GM23248 (cell line): ENCODE results near the gene SCN9A. TPM values are rescaled to one million over a fixed set of nuclear protein-coding genes. Genes with fewer than 3 reads are reported as not detected.

Experiments used
- DNase-seq: peaks from one replicate; pipeline ENCODE4 v3.0.0-alpha.2; 2015
- H2AFZ ChIP-seq: fragments of 200-600 bp; sonication (generic); 2 replicates; pipeline ENCODE4 v1.6.1; 2016; ENCODE audit warnings: antibody characterized with exemption
- H3F3A ChIP-seq: fragments of 200-600 bp; sonication (generic); 2 replicates; pipeline ENCODE4 v1.6.1; 2016; ENCODE audit warnings: mild to moderate bottlenecking, antibody characterized with exemption, mixed run types; ENCODE audit not compliant: insufficient read depth
- H3K27ac ChIP-seq: fragments of 200-600 bp; sonication (generic); 2 replicates; pipeline ENCODE4 v1.5.1; 2016; ENCODE audit warnings: mild to moderate bottlenecking
- H3K27me3 ChIP-seq: fragments of 200-600 bp; sonication (generic); replicated peaks from 2 replicates; pipeline ENCODE4 v1.6.1; 2016; ENCODE audit warnings: mild to moderate bottlenecking; ENCODE audit not compliant: insufficient read depth
- H3K36me3 ChIP-seq: fragments of 200-600 bp; sonication (generic); 2 replicates; pipeline ENCODE4 v1.6.1; 2016; ENCODE audit warnings: low read depth, mild to moderate bottlenecking
- H3K4me1 ChIP-seq: fragments of 200-600 bp; sonication (generic); 2 replicates; pipeline ENCODE4 v1.6.1; 2016; ENCODE audit warnings: mild to moderate bottlenecking; ENCODE audit not compliant: insufficient read depth
- H3K4me2 ChIP-seq: fragments of 200-600 bp; sonication (generic); one replicate; pipeline ENCODE4 v1.6.1; 2016; ENCODE audit warnings: mild to moderate bottlenecking; ENCODE audit not compliant: unreplicated experiment
- H3K4me3 ChIP-seq: fragments of 200-600 bp; sonication (generic); 2 replicates; pipeline ENCODE4 v1.5.1; 2016; ENCODE audit warnings: mild to moderate bottlenecking
- H3K79me2 ChIP-seq: fragments of 200-600 bp; sonication (generic); 2 replicates; pipeline ENCODE4 v1.6.1; 2016; ENCODE audit warnings: mild to moderate bottlenecking; ENCODE audit not compliant: insufficient read depth
- H3K9ac ChIP-seq: fragments of 200-600 bp; sonication (generic); 2 replicates; pipeline ENCODE4 v1.6.1; 2016; ENCODE audit warnings: mild to moderate bottlenecking
- H3K9me2 ChIP-seq: fragments of 200-600 bp; sonication (generic); 2 replicates; pipeline ENCODE4 v1.6.1; 2016; ENCODE audit warnings: mixed run types, mild to moderate bottlenecking, moderate library complexity; ENCODE audit not compliant: insufficient read depth
- H3K9me3 ChIP-seq: fragments of 200-600 bp; sonication (generic); one replicate; pipeline ENCODE4 v1.6.1; 2017; ENCODE audit warnings: low read depth
- H4K20me1 ChIP-seq: fragments of 200-600 bp; sonication (generic); 2 replicates; pipeline ENCODE4 v1.6.0; 2016; ENCODE audit not compliant: insufficient read depth
- EZH2 ChIP-seq: fragments of 200-600 bp; sonication (generic); IDR thresholded peaks from 2 replicates; pipeline ENCODE4 v1.6.1; 2018; ENCODE audit warnings: antibody characterized with exemption, mild to moderate bottlenecking; ENCODE audit not compliant: insufficient read depth, poor library complexity, severe bottlenecking
- EZH2phosphoT487 ChIP-seq: fragments of 200-600 bp; sonication (generic); IDR thresholded peaks from 2 replicates; pipeline ENCODE4 v1.6.1; 2018; ENCODE audit warnings: antibody characterized with exemption, moderate library complexity, mild to moderate bottlenecking, low read depth; ENCODE audit not compliant: insufficient read depth
- WGBS, 2 experiments: methylation state at CpG; one replicate each; pipeline ENCODE4 v1.1.6; 2015 to 2017; ENCODE audit warnings: low lambda C conversion rate in 2 of 2, low coverage in 1 of 2; ENCODE audit errors: missing lambda C conversion rate in 2 of 2; 5-methylcytosine and 5-hydroxymethylcytosine counted together
- in situ Hi-C: fragments of 300-500 bp; cut with MboI; formaldehyde crosslinking; loops from 2 replicates; pipeline ENCODE4 v1.15.0; 2020
- polyA plus RNA-seq: library from polyadenylated mRNA; unstranded; fragments of >200 nt; fragmentation: Nextera tagmentation; extraction: Ambion mirVana; gene quantifications from 2 replicates; pipeline ENCODE4 v1.2.1, GENCODE V29; 2016
- total RNA-seq: library from RNA; depleted of rRNA; stranded (reverse); fragments of >200 nt; shearing (Covaris generic); gene quantifications from 2 replicates; pipeline ENCODE4 v1.2.3, GENCODE V29; 2014

Gene SCN9A
- total and polyA plus RNA-seq, 2 experiments from 2014 or later, result 7.2 to 8.3 TPM

DNA sequence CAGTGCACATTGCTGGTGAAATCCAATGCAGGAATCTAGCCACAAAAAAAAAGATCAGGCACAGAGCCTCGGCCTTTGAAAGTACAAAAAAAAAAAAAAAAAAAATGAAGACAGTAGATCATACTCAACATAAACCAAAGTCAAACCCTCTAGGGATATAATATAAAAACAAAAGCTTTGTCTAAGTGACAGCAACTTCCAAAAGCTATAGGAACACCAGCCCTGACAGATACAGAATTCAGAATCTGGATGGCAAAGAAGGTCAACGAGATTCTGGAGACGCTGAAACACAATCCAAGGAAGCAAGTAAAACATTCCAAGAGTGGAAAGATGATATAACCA lies 194.0 kb downstream of the SCN9A start:
- WGBS, 2 experiments, result 30 to 35% methylated on average over 3 of the region's 3 CpGs
- H3K27me3 ChIP-seq, result no peaks in the 10 kb centered on the region
- in situ Hi-C loops, result loop anchor here (10.0 to 25.0 kb wide), 2 partner anchors 231 to 333 kb away; no protein-coding TSS in a partner anchor
- H3K27ac ChIP-seq, result no peak overlapping the region
- H3K9me2 ChIP-seq, result no peaks in the 10 kb centered on the region
- no peak overlapping the region for H2AFZ ChIP-seq
- no peaks in the 10 kb centered on the region for H4K20me1 ChIP-seq
- H3K9me3 ChIP-seq, result no peaks in the 10 kb centered on the region
- no peaks in the 10 kb centered on the region for H3K36me3 ChIP-seq
- H3K9ac ChIP-seq, result no peak overlapping the region
- TF ChIP-seq EZH2phosphoT487 (no peak), EZH2 (no peak)
- no peak overlapping the region for H3K4me2 ChIP-seq
- no peaks in the 10 kb centered on the region for H3F3A ChIP-seq
- DNase-seq, result no peak
- no peak overlapping the region for H3K4me3 ChIP-seq
- H3K79me2 ChIP-seq, result no peaks in the 10 kb centered on the region
- no peaks in the 10 kb centered on the region for H3K4me1 ChIP-seq

- Histone ChIP-seq H3K4me1 (no peaks in the 10 kb centered on the region), H3K9me2 (no peaks in the 10 kb centered on the region), H3K9me3 (no peaks in the 10 kb centered on the region), H3K4me2 (no peak overlapping the region), H3K79me2 (no peaks in the 10 kb centered on the region), H3K36me3 (no peaks in the 10 kb centered on the region), H2AFZ (no peak overlapping the region), H3K4me3 (no peak overlapping the region), H3K27me3 (no peaks in the 10 kb centered on the region), H4K20me1 (no peaks in the 10 kb centered on the region), H3K9ac (no peak overlapping the region), H3F3A (no peaks in the 10 kb centered on the region), H3K27ac (no peak overlapping the region)
- DNase-seq, result peak; percentile 73
- in situ Hi-C loops, result loop anchor here (10.0 to 25.0 kb wide), 2 partner anchors 231 to 334 kb away; no protein-coding TSS in a partner anchor
- TF ChIP-seq EZH2phosphoT487 (no peak), EZH2 (no peak)
- WGBS, 2 experiments, result 42 to 44% methylated on average over 24 of the region's 24 CpGs
Observed at GRCh38 chr2:166180951-166181812, 194.6 kb downstream of the SCN9A start.

DNA sequence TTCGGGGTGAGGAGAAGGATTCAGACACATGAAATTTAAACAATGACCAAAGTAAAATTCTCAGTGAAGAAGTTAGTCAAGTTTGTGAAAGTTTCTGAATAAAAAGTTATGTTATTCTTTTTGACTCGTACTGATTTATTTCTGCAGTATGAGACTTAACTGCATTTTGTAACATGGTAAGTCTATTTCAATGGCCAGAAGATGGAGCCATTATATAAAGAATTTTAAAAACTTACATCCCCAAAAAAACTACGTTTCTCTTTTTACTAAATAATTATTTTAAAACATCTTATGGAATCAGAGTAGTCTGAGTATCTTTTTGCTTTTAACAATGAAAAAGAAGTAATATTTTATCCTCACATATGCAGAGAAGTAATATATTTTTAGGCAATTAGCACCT lies 196.5 kb downstream of the SCN9A start:
- in situ Hi-C loops, result loop anchor here (25.0 kb wide), 1 partner anchor 233 kb away; no protein-coding TSS in a partner anchor
- no peaks in the 10 kb centered on the region for H3F3A ChIP-seq
- H3K9me2 ChIP-seq, result no peaks in the 10 kb centered on the region
- no peaks in the 10 kb centered on the region for H3K4me1 ChIP-seq
- H3K9me3 ChIP-seq, result no peaks in the 10 kb centered on the region
- H3K9ac ChIP-seq, result no peak overlapping the region
- H4K20me1 ChIP-seq, result no peaks in the 10 kb centered on the region
- no peaks in the 10 kb centered on the region for H3K36me3 ChIP-seq
- TF ChIP-seq EZH2 (no peak), EZH2phosphoT487 (no peak)
- H2AFZ ChIP-seq, result peak overlapping the region; percentile 63
- WGBS, 2 experiments, result 14 to 17% methylated on average over 3 of the region's 3 CpGs
- H3K27me3 ChIP-seq, result no peaks in the 10 kb centered on the region
- no peaks in the 10 kb centered on the region for H3K79me2 ChIP-seq
- no peak overlapping the region for H3K27ac ChIP-seq
- H3K4me3 ChIP-seq, result no peak overlapping the region
- H3K4me2 ChIP-seq, result no peak overlapping the region
- peak; percentile 55 for DNase-seq

- no peak overlapping the region for H3K27ac ChIP-seq
- H3K36me3 ChIP-seq, result no peaks in the 10 kb centered on the region
- no peaks in the 10 kb centered on the region for H3K9me3 ChIP-seq
- no peak for DNase-seq
- no peaks in the 10 kb centered on the region for H3K27me3 ChIP-seq
- H4K20me1 ChIP-seq, result no peaks in the 10 kb centered on the region
- H3K4me2 ChIP-seq, result no peak overlapping the region
- in situ Hi-C loops, result no loop called here
- H3K4me1 ChIP-seq, result no peaks in the 10 kb centered on the region
- H3K9ac ChIP-seq, result no peak overlapping the region
- H3K79me2 ChIP-seq, result no peaks in the 10 kb centered on the region
- H3K4me3 ChIP-seq, result no peak overlapping the region
- H3F3A ChIP-seq, result no peaks in the 10 kb centered on the region
- no peak for TF ChIP-seq EZH2phosphoT487
- TF ChIP-seq EZH2, result no peak
- no peak overlapping the region for H2AFZ ChIP-seq
- 62 to 70% methylated on average over 2 of the region's 2 CpGs for WGBS, 2 experiments
- H3K9me2 ChIP-seq, result no peaks in the 10 kb centered on the region
Observed at GRCh38 chr2:166173263-166173662, 202.5 kb downstream of the SCN9A start.
